ENCODE results near the gene SOHLH1. TPM values are rescaled to one million over a fixed set of nuclear protein-coding genes. Genes with fewer than 3 reads are reported as not detected.

SOHLH1 gene
- total RNA-seq, 1 experiment from 2014 or later: not detected

DNA sequence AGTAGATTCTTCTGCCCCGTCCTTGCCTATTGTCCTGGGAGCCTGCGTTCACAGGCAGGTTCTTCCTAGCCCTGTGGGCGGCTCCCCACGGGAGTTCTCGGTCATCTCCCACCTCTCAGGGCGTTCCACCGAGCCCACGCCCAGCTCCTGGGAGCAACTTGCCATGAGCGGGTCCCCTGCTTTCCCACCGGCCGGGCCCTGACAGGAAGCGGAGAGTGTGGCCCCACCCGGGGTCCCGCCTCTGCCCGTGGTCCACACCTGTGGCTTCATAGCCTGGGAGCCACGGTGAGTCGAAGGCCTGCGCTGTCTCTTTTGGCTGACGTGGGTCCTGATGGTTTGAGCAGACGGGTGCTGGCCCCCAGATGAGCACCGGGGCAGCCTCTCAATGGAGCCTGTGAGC, 45.9 kb upstream of the SOHLH1 start:
- ChIA-PET POLR2A (no interaction called here), CTCF (no interaction called here), RAD21 (ENCODE audit: low non-redundant PET in 1 of 2, low total read pairs in 2 of 2, uncharacterized antibody in 2 of 2, unreplicated experiment in 2 of 2) (no interaction called here)
- Histone ChIP-seq H3K4me3 (replicated peaks in 1 of 2; ENCODE audit: low read depth in 1 of 2, low read length in 2 of 2) (no peak overlapping the region), H3K4me1 (ENCODE audit: control insufficient read depth in 1 of 2, insufficient read depth in 2 of 2, low read length in 2 of 2) (no peaks in the 10 kb centered on the region), H3K27me3 (ENCODE audit: insufficient read depth, low read length) (no peaks in the 10 kb centered on the region), H3K9ac (ENCODE audit: low read length) (no peak overlapping the region), H4K20me1 (ENCODE audit: insufficient read depth) (no peaks in the 10 kb centered on the region), H3K36me3 (ENCODE audit: control insufficient read depth in 1 of 2, insufficient read depth in 2 of 2, low read length in 2 of 2) (no peaks in the 10 kb centered on the region), H3K9me2 (ENCODE audit: insufficient read depth) (no peaks in the 10 kb centered on the region), H2AFZ (ENCODE audit: low read depth, low read length, poor library complexity, severe bottlenecking) (no peak overlapping the region), H3K27ac (ENCODE audit: low read depth, low read length) (no peak overlapping the region), H3K4me2 (ENCODE audit: low read length) (no peak overlapping the region), H3K79me2 (ENCODE audit: insufficient read depth, low read length) (no peaks in the 10 kb centered on the region), H3K9me3 (ENCODE audit: control insufficient read depth in 1 of 2, insufficient read depth in 1 of 2, low read depth in 1 of 2, low read length in 2 of 2) (no peaks in the 10 kb centered on the region)
- BruUV-seq (replicated peaks): no TSS peak
- DNase-seq (ENCODE audit: low read depth, low spot score) (no peak), ATAC-seq (no peak)
- intact Hi-C loops (cut with micrococcal nuclease): no loop called here
- TF ChIP-seq ZFX (IDR thresholded peaks at IDR 0.05): no peak
- TF ChIP-seq POLR2A (IDR thresholded peaks at IDR 0.05; ENCODE audit: borderline replicate concordance, extremely low read depth, insufficient read depth, insufficient read length): no peak
- TF ChIP-seq POLR2AphosphoS5 (IDR thresholded peaks at IDR 0.05; ENCODE audit: low read depth, low read length): no peak
- TF ChIP-seq, protein P1, sequence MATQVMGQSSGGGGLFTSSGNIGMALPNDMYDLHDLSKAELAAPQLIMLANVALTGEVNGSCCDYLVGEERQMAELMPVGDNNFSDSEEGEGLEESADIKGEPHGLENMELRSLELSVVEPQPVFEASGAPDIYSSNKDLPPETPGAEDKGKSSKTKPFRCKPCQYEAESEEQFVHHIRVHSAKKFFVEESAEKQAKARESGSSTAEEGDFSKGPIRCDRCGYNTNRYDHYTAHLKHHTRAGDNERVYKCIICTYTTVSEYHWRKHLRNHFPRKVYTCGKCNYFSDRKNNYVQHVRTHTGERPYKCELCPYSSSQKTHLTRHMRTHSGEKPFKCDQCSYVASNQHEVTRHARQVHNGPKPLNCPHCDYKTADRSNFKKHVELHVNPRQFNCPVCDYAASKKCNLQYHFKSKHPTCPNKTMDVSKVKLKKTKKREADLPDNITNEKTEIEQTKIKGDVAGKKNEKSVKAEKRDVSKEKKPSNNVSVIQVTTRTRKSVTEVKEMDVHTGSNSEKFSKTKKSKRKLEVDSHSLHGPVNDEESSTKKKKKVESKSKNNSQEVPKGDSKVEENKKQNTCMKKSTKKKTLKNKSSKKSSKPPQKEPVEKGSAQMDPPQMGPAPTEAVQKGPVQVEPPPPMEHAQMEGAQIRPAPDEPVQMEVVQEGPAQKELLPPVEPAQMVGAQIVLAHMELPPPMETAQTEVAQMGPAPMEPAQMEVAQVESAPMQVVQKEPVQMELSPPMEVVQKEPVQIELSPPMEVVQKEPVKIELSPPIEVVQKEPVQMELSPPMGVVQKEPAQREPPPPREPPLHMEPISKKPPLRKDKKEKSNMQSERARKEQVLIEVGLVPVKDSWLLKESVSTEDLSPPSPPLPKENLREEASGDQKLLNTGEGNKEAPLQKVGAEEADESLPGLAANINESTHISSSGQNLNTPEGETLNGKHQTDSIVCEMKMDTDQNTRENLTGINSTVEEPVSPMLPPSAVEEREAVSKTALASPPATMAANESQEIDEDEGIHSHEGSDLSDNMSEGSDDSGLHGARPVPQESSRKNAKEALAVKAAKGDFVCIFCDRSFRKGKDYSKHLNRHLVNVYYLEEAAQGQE (IDR thresholded peaks at IDR 0.05; ENCODE audit: low read depth): no peak
- TF ChIP-seq RAD21 (IDR thresholded peaks at IDR 0.05; ENCODE audit: low read depth): no peak
- TF ChIP-seq FOSL1 (IDR thresholded peaks at IDR 0.05; ENCODE audit: low read depth): no peak
- no peak for TF ChIP-seq EZH2 (IDR thresholded peaks at IDR 0.05)

Measured in HCT116 (cell line).